ENCODE results near the gene PERP.

DNA sequence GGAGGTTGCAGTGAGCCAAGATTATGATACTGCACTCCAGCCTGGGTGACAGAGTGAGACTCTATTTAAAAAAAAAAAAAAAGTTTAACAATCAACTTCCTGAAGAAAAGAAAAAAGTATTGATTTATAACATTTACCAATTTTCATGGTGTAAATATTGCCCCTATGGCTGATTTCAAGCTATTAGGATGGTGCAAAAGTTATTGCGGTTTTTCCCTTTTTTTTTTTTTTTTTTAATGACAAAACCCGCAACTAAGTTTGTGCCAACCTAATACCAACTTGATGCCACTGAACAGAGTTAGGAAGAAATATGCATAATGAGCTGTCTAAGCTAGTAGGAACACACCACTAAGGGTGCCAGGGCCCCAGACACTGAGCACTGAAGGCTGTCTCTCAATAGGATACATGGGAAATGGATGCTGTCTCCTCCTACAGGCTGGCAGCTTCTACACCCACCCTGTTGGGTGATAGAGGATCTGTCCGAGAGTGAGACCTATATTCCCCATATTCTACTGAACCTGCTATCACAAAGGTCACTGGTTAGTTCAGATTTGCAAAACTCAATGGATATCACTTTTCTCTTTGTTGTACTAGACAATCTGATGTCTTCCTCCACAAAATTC lies 6.5 kb upstream of the PERP start:
- TF ChIP-seq POLR2AphosphoS5 (IDR thresholded peaks at IDR 0.05; ENCODE audit: low read depth, low read length) (no peak), CHD2 (IDR thresholded peaks at IDR 0.05; ENCODE audit: low read length, partially characterized antibody) (no peak), EP300 (IDR thresholded peaks at IDR 0.05; ENCODE audit: borderline replicate concordance in 1 of 2, low read depth in 1 of 2, low read length in 1 of 2) (no peak), RCOR1 (IDR thresholded peaks at IDR 0.05; ENCODE audit: low read length) (no peak), YY1 (IDR thresholded peaks at IDR 0.05; ENCODE audit: low read depth) (no peak), RAD21 (IDR thresholded peaks at IDR 0.05; ENCODE audit: low read length) (no peak), SIN3A (IDR thresholded peaks at IDR 0.05; ENCODE audit: borderline replicate concordance, low read depth, low read length) (no peak), ELF1 (IDR thresholded peaks at IDR 0.05) (no peak)
- TF ChIP-seq, protein P1, sequence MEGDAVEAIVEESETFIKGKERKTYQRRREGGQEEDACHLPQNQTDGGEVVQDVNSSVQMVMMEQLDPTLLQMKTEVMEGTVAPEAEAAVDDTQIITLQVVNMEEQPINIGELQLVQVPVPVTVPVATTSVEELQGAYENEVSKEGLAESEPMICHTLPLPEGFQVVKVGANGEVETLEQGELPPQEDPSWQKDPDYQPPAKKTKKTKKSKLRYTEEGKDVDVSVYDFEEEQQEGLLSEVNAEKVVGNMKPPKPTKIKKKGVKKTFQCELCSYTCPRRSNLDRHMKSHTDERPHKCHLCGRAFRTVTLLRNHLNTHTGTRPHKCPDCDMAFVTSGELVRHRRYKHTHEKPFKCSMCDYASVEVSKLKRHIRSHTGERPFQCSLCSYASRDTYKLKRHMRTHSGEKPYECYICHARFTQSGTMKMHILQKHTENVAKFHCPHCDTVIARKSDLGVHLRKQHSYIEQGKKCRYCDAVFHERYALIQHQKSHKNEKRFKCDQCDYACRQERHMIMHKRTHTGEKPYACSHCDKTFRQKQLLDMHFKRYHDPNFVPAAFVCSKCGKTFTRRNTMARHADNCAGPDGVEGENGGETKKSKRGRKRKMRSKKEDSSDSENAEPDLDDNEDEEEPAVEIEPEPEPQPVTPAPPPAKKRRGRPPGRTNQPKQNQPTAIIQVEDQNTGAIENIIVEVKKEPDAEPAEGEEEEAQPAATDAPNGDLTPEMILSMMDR (IDR thresholded peaks at IDR 0.05), result no peak

Data from SK-N-SH (cell line).